Liver (tissue), 9 donors: ENCODE measurements around the gene SMYD4. TPM values are rescaled to one million over a fixed set of nuclear protein-coding genes. Genes with fewer than 3 reads are reported as not detected.

Experiments
- DNase-seq: peaks from one replicate; pipeline ENCODE4 v3.0.0-alpha.2; 2017; ENCODE audit warnings: low spot score
- H3K27ac ChIP-seq, 2 donors: one replicate each; pipeline ENCODE4 v1.7.0; 2013; ENCODE audit warnings: inconsistent platforms in 2 of 2, low read length in 2 of 2, control low read depth in 1 of 2, low read depth in 1 of 2, mild to moderate bottlenecking in 1 of 2
- H3K27me3 ChIP-seq, 4 donors: one replicate each; pipeline versions ENCODE4 v1.6.1 to v1.7.0; 2013; ENCODE audit warnings: low read length in 3 of 4, inconsistent platforms in 1 of 4, mild to moderate bottlenecking in 1 of 4, moderate library complexity in 1 of 4; ENCODE audit not compliant: control insufficient read depth in 4 of 4, insufficient read depth in 4 of 4
- H3K36me3 ChIP-seq, 4 donors: one replicate each; pipeline versions ENCODE4 v1.6.1 to v1.7.0; 2013; ENCODE audit warnings: low read length in 3 of 4, mild to moderate bottlenecking in 3 of 4, low read depth in 1 of 4, moderate library complexity in 1 of 4; ENCODE audit not compliant: control insufficient read depth in 4 of 4, insufficient read depth in 3 of 4
- H3K4me1 ChIP-seq, 4 donors: one replicate each; pipeline versions ENCODE4 v1.6.1 to v1.7.0; 2013; ENCODE audit warnings: low read length in 3 of 4, mild to moderate bottlenecking in 3 of 4, moderate library complexity in 1 of 4; ENCODE audit not compliant: control insufficient read depth in 4 of 4, insufficient read depth in 4 of 4
- H3K4me3 ChIP-seq, 3 donors: one replicate each; pipeline versions ENCODE4 v1.6.1 to v1.7.0; 2013; ENCODE audit warnings: low read length in 3 of 3, control low read depth in 1 of 3, low read depth in 1 of 3, mild to moderate bottlenecking in 1 of 3
- H3K9ac ChIP-seq, 2 donors: one replicate each; pipeline ENCODE4 v1.7.0; 2013; ENCODE audit warnings: low read length in 2 of 2, mild to moderate bottlenecking in 2 of 2, moderate library complexity in 2 of 2, control low read depth in 1 of 2, low read depth in 1 of 2
- H3K9me3 ChIP-seq, 4 donors: one replicate each; pipeline versions ENCODE4 v1.6.1 to v1.7.0; 2013; ENCODE audit warnings: low read length in 3 of 4; ENCODE audit not compliant: control insufficient read depth in 4 of 4
- EGR1 ChIP-seq, 2 donors: IDR thresholded peaks; 2 replicates each; pipeline ENCODE4 v1.6.1; 2016 to 2018; ENCODE audit warnings: antibody characterized with exemption in 2 of 2, low read depth in 2 of 2
- FOXA1 ChIP-seq: IDR thresholded peaks from 2 replicates; pipeline ENCODE4 v1.6.1; 2016; ENCODE audit warnings: antibody characterized with exemption
- FOXA2 ChIP-seq: IDR thresholded peaks from 2 replicates; pipeline ENCODE4 v1.6.1; 2016; ENCODE audit warnings: antibody characterized with exemption
- GABPA ChIP-seq, 2 donors: IDR thresholded peaks in 1 of 2; conservative IDR thresholded peaks in 1 of 2; 2 replicates each; pipeline ENCODE4 v1.6.1; 2016; ENCODE audit warnings: antibody characterized with exemption in 2 of 2, mild to moderate bottlenecking in 1 of 2, moderate library complexity in 1 of 2
- HNF4A ChIP-seq, 2 donors: conservative IDR thresholded peaks; 2 replicates each; pipeline ENCODE4 v1.6.1; 2016; ENCODE audit warnings: antibody characterized with exemption in 2 of 2, mild to moderate bottlenecking in 2 of 2
- HNF4G ChIP-seq: IDR thresholded peaks from 2 replicates; pipeline ENCODE4 v1.6.1; 2016; ENCODE audit warnings: antibody characterized with exemption
- JUND ChIP-seq, 2 donors: IDR thresholded peaks; 2 replicates each; pipeline ENCODE4 v1.6.1; 2016; ENCODE audit warnings: antibody characterized with exemption in 2 of 2
- NR2F2 ChIP-seq: IDR thresholded peaks from 2 replicates; pipeline ENCODE4 v1.6.1; 2016; ENCODE audit warnings: antibody characterized with exemption
- RAD21 ChIP-seq, 2 donors: IDR thresholded peaks; 2 replicates each; pipeline ENCODE4 v1.6.1; 2016; ENCODE audit warnings: antibody characterized with exemption in 2 of 2, mild to moderate bottlenecking in 2 of 2
- SP1 ChIP-seq: IDR thresholded peaks from 2 replicates; pipeline ENCODE4 v1.6.1; 2018; ENCODE audit warnings: antibody characterized with exemption, mild to moderate bottlenecking
- TAF1 ChIP-seq: conservative IDR thresholded peaks from 2 replicates; pipeline ENCODE4 v1.6.1; 2016; ENCODE audit warnings: antibody characterized with exemption, mild to moderate bottlenecking
- YY1 ChIP-seq: IDR thresholded peaks from 2 replicates; pipeline ENCODE4 v1.6.1; 2016; ENCODE audit warnings: antibody characterized with exemption, mild to moderate bottlenecking
- WGBS: extraction: QIAGEN DNeasy Blood & Tissue Kit; methylation state at CpG from one replicate; pipeline ENCODE4 v1.1.7; 2013; 5-methylcytosine and 5-hydroxymethylcytosine counted together
- polyA plus RNA-seq, 2 donors: library from polyadenylated mRNA; stranded (reverse) in 1 of 2; unstranded in 1 of 2; fragments of 200-250 nt in 1 of 2; fragments of >200 nt in 1 of 2; fragmentation: Nextera tagmentation in 1 of 2; extraction: Ambion mirVana in 1 of 2; gene quantifications; one replicate each; pipeline versions ENCODE4 v1.2.1 to v1.2.3, GENCODE V29; 2013 to 2015
- total RNA-seq, 2 donors: library from RNA; depleted of rRNA; stranded (reverse); fragments of >200 nt; gene quantifications; one replicate each; pipeline ENCODE4 v1.2.3, GENCODE V29; 2014
- TF ChIP-seq, protein P1 (sequence below): fragments of 150-350 bp; IDR thresholded peaks from 2 replicates; pipeline ENCODE4 v1.5.1; 2017; ENCODE audit warnings: improper control_type of control experiment, low read depth, low read length; ENCODE audit not compliant: missing input control
- TF ChIP-seq, protein P2 (sequence below): IDR thresholded peaks from 2 replicates; pipeline ENCODE4 v1.6.1; 2016; ENCODE audit warnings: antibody characterized with exemption
- TF ChIP-seq, protein P3 (sequence below): IDR thresholded peaks from 2 replicates; pipeline ENCODE4 v1.6.1; 2016; ENCODE audit warnings: antibody characterized with exemption
- TF ChIP-seq, protein P4 (sequence below): IDR thresholded peaks from 2 replicates; pipeline ENCODE4 v1.6.1; 2016; ENCODE audit warnings: antibody characterized with exemption
- TF ChIP-seq, protein P5 (sequence below): IDR thresholded peaks from 2 replicates; pipeline ENCODE4 v1.6.1; 2016; ENCODE audit warnings: antibody characterized with exemption, mild to moderate bottlenecking
- donor health status: healthy.
- donor health status: healthy.
- donor health status: healthy.
- donor health status: healthy.
- donor health status: healthy.

SMYD4 gene, protein sequence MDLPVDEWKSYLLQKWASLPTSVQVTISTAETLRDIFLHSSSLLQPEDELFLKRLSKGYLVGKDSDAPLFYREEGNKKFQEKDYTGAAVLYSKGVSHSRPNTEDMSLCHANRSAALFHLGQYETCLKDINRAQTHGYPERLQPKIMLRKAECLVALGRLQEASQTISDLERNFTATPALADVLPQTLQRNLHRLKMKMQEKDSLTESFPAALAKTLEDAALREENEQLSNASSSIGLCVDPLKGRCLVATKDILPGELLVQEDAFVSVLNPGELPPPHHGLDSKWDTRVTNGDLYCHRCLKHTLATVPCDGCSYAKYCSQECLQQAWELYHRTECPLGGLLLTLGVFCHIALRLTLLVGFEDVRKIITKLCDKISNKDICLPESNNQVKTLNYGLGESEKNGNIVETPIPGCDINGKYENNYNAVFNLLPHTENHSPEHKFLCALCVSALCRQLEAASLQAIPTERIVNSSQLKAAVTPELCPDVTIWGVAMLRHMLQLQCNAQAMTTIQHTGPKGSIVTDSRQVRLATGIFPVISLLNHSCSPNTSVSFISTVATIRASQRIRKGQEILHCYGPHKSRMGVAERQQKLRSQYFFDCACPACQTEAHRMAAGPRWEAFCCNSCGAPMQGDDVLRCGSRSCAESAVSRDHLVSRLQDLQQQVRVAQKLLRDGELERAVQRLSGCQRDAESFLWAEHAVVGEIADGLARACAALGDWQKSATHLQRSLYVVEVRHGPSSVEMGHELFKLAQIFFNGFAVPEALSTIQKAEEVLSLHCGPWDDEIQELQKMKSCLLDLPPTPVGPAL
- total RNA-seq (1 to 10 TPM; 6.0 to 9.5 TPM), polyA plus RNA-seq (1 to 10 TPM; 2.2 to 4.4 TPM)

DNA sequence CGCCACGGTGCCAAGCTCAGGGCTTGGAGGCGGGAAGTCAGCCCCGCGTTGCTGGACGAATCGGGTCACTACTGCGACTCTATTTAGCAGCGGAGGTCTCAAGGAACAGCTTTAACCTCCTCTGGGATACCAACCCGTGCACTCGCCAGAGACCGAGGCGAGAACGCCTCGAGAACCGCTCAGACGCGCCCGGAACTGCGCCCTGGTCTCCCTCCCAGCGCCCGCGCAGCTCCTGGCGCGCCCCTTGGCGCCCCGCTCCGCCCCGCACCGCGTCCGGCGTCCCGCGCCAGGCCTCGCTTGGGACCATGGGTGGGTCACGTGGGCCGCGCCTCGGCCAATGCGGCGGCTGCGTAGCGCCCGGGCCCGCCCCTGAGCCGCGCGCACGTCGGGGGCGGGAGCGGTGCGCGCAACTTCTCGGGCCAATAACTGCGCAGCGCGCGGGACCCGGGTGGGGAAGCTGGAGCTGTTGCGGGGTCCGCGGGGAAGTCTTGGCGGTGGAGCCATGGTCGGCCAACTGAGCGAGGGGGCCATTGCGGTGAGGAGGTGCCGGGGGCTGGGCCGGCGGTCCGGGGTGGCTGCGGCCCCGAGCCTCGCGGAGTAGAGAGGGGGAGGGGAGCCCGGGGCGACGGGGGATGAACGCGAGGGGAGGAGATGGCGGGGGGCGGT, at the start of gene SMYD4, which contains the start of gene RPA1:
Gene SMYD4 (minus strand): TSS at position 311 of the 666 bp plus-strand sequence. CDS start 1,908 bp downstream, outside the sequence.
Gene RPA1 (plus strand): TSS at position 414 of the 666 bp plus-strand sequence. CDS start 89 bp downstream, at position 503.
- under 1% methylated on average over 83 of the region's 83 CpGs for WGBS
- Histone ChIP-seq H3K36me3 (peaks cover 0 to 8% (median 3%) of the 10 kb centered on the region in 4 donors), H3K27ac (peak within 1 kb of the TSS; percentile 62 to 80), H3K9ac (peak within 1 kb of the TSS; percentile 43 to 85), H3K4me3 (peak within 1 kb of the TSS; percentile 68 to 91 (median 79)), H3K9me3 (no peaks in the 10 kb centered on the region), H3K4me1 (peaks cover 0 to 18% (median 15%) of the 10 kb centered on the region in 4 donors), H3K27me3 (no peaks in the 10 kb centered on the region)
- peak; percentile 89 for DNase-seq
- TF ChIP-seq RAD21 (IDR thresholded peaks at IDR 0.05) (peak in 1 of 2 donors; percentile 6), YY1 (no peak)
- TF ChIP-seq, protein P1, sequence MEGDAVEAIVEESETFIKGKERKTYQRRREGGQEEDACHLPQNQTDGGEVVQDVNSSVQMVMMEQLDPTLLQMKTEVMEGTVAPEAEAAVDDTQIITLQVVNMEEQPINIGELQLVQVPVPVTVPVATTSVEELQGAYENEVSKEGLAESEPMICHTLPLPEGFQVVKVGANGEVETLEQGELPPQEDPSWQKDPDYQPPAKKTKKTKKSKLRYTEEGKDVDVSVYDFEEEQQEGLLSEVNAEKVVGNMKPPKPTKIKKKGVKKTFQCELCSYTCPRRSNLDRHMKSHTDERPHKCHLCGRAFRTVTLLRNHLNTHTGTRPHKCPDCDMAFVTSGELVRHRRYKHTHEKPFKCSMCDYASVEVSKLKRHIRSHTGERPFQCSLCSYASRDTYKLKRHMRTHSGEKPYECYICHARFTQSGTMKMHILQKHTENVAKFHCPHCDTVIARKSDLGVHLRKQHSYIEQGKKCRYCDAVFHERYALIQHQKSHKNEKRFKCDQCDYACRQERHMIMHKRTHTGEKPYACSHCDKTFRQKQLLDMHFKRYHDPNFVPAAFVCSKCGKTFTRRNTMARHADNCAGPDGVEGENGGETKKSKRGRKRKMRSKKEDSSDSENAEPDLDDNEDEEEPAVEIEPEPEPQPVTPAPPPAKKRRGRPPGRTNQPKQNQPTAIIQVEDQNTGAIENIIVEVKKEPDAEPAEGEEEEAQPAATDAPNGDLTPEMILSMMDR, result no peak

DNA sequence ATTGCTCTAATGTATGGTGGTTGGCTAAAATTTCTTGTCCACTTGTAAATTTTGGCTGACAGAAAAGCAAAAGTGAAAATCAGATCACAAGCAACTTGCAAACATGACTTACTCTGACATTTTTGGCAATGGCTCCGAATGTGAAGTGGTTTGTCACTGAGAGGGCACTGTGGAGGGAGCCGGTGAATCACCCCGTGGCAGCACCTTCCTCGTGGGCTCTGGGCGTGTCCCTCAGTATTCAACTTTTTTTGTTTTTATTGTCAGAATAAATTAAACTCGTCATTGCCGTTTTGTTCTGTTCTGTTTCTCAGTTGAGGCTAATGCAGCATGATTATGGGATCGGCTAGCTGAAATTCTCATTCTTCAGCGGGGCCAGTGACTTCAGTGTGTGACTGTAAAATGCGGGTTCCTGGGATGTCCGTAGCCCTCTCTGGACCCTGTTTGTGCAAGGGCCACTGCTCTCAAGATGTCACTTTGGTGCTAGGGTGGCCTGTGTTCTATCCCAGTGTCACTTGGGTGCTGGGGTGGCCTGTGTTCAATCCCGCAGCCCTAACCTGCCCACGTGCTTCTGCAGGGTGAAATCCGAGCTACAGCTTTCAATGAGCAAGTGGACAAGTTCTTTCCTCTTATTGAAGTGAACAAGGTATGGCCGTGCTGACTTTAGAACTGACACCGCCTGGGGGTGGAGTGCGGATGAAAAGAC, 48.9 kb upstream of the SMYD4 start:
- Histone ChIP-seq H3K4me1 (no peaks in the 10 kb centered on the region), H3K36me3 (peaks cover 8 to 67% (median 50%) of the 10 kb centered on the region in 4 donors), H3K9me3 (no peaks in the 10 kb centered on the region), H3K9ac (no peak overlapping the region), H3K27me3 (no peaks in the 10 kb centered on the region), H3K4me3 (no peak overlapping the region), H3K27ac (no peak overlapping the region)
- 93% methylated on average over 17 of the region's 17 CpGs for WGBS
- no peak for DNase-seq
- no peak for TF ChIP-seq JUND (IDR thresholded peaks at IDR 0.05)
- no peak for TF ChIP-seq FOXA2
- TF ChIP-seq, protein P1, result no peak
- no peak for TF ChIP-seq GABPA (IDR thresholded peaks at IDR 0.05 in 1 of 2, conservative IDR thresholded peaks at IDR 0.05 in 1 of 2)
- TF ChIP-seq, protein P2, sequence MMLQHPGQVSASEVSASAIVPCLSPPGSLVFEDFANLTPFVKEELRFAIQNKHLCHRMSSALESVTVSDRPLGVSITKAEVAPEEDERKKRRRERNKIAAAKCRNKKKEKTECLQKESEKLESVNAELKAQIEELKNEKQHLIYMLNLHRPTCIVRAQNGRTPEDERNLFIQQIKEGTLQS, result no peak
- TF ChIP-seq EGR1 (IDR thresholded peaks at IDR 0.05; ENCODE audit: low read depth in 2 of 2), result no peak
- TF ChIP-seq, protein P3, sequence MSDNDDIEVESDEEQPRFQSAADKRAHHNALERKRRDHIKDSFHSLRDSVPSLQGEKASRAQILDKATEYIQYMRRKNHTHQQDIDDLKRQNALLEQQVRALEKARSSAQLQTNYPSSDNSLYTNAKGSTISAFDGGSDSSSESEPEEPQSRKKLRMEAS, result no peak
- TF ChIP-seq NR2F2, result no peak
- TF ChIP-seq HNF4G, result no peak
- TF ChIP-seq SP1, result no peak
- TF ChIP-seq HNF4A (conservative IDR thresholded peaks at IDR 0.05), result no peak
- TF ChIP-seq FOXA1, result no peak
- TF ChIP-seq, protein P4, sequence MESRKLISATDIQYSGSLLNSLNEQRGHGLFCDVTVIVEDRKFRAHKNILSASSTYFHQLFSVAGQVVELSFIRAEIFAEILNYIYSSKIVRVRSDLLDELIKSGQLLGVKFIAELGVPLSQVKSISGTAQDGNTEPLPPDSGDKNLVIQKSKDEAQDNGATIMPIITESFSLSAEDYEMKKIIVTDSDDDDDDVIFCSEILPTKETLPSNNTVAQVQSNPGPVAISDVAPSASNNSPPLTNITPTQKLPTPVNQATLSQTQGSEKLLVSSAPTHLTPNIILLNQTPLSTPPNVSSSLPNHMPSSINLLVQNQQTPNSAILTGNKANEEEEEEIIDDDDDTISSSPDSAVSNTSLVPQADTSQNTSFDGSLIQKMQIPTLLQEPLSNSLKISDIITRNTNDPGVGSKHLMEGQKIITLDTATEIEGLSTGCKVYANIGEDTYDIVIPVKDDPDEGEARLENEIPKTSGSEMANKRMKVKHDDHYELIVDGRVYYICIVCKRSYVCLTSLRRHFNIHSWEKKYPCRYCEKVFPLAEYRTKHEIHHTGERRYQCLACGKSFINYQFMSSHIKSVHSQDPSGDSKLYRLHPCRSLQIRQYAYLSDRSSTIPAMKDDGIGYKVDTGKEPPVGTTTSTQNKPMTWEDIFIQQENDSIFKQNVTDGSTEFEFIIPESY, result no peak
- no peak for TF ChIP-seq RAD21 (IDR thresholded peaks at IDR 0.05)
- no peak for TF ChIP-seq TAF1
- TF ChIP-seq, protein P5, sequence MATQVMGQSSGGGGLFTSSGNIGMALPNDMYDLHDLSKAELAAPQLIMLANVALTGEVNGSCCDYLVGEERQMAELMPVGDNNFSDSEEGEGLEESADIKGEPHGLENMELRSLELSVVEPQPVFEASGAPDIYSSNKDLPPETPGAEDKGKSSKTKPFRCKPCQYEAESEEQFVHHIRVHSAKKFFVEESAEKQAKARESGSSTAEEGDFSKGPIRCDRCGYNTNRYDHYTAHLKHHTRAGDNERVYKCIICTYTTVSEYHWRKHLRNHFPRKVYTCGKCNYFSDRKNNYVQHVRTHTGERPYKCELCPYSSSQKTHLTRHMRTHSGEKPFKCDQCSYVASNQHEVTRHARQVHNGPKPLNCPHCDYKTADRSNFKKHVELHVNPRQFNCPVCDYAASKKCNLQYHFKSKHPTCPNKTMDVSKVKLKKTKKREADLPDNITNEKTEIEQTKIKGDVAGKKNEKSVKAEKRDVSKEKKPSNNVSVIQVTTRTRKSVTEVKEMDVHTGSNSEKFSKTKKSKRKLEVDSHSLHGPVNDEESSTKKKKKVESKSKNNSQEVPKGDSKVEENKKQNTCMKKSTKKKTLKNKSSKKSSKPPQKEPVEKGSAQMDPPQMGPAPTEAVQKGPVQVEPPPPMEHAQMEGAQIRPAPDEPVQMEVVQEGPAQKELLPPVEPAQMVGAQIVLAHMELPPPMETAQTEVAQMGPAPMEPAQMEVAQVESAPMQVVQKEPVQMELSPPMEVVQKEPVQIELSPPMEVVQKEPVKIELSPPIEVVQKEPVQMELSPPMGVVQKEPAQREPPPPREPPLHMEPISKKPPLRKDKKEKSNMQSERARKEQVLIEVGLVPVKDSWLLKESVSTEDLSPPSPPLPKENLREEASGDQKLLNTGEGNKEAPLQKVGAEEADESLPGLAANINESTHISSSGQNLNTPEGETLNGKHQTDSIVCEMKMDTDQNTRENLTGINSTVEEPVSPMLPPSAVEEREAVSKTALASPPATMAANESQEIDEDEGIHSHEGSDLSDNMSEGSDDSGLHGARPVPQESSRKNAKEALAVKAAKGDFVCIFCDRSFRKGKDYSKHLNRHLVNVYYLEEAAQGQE, result no peak
- no peak for TF ChIP-seq YY1
